CD1c-positive myeloid dendritic cell (primary cell): ENCODE results near the gene FECH.
"Not testable (repeated sequence)": the region's sequence is repeated elsewhere in the genome, so short reads cannot be mapped to it uniquely, and the experiment has no call there.

Experiments
- DNase-seq: peaks from one replicate; pipeline ENCODE4 v3.0.0-alpha.2; 2016; ENCODE audit errors: extremely low spot score

The FECH gene

GRCh38 chr18:57586251-57587049 lies at the start of gene FECH:
FECH (minus strand) TSS chr18:57586702; CDS start chr18:57586620, 82 bp downstream.
- DNase-seq = peak; percentile 78

GRCh38 chr18:57635003-57635822 lies 48.7 kb upstream of the FECH start:
- no peak for DNase-seq

- no peak for DNase-seq
Observed at GRCh38 chr18:57631697-57632096, 45.2 kb upstream of the FECH start.

- peak; percentile 39 for DNase-seq
Observed at GRCh38 chr18:57630754-57631595, 44.5 kb upstream of the FECH start.

- DNase-seq = peak; percentile 95
Observed at GRCh38 chr18:57630002-57630753, 43.7 kb upstream of the FECH start.

GRCh38 chr18:57629422-57629821 lies 42.9 kb upstream of the FECH start:
- no peak for DNase-seq

GRCh38 chr18:57627488-57627887 lies 41.0 kb upstream of the FECH start:
- DNase-seq = no peak

- no peak for DNase-seq
Observed at GRCh38 chr18:57624988-57625387, 38.5 kb upstream of the FECH start.

GRCh38 chr18:57621246-57621604 lies 34.7 kb upstream of the FECH start:
- no peak for DNase-seq

GRCh38 chr18:57619876-57620275 lies 33.4 kb upstream of the FECH start:
- DNase-seq = no peak

- DNase-seq = peak; percentile 32
Observed at GRCh38 chr18:57618910-57619309, 32.4 kb upstream of the FECH start.

GRCh38 chr18:57603871-57604270 lies 17.4 kb upstream of the FECH start:
- DNase-seq = no peak

- no peak for DNase-seq
Observed at GRCh38 chr18:57595347-57595746, 8.8 kb upstream of the FECH start.

- DNase-seq = not testable (repeated sequence)
Observed at GRCh38 chr18:57592716-57593115, 6.2 kb upstream of the FECH start.

GRCh38 chr18:57589161-57589560 lies 2.7 kb upstream of the FECH start:
- DNase-seq = no peak

- DNase-seq = no peak
Observed at GRCh38 chr18:57587098-57587661, 678 bp upstream of the FECH start.

- no peak for DNase-seq
Observed at GRCh38 chr18:57585855-57586250, 649 bp downstream of the FECH start.

- no peak for DNase-seq
Observed at GRCh38 chr18:57585421-57585820, 1.1 kb downstream of the FECH start.

- DNase-seq = no peak
Observed at GRCh38 chr18:57584444-57584843, 2.1 kb downstream of the FECH start.

- no peak for DNase-seq
Observed at GRCh38 chr18:57583297-57583835, 3.1 kb downstream of the FECH start.
